Calu3 (cell line): ENCODE measurements around the gene TNPO3. TPM values are rescaled to one million over a fixed set of nuclear protein-coding genes. Genes with fewer than 3 reads are reported as not detected.

Experiments
- BruUV-seq: library from RNA; stranded (reverse); fragments of 400-500 nt; replicated peaks from 2 replicates; lab custom pipeline; 2021; lab: Mats Ljungman, UMichigan
- CTCF ChIA-PET: fragments of 300-600 bp; sonication (Branson Sonifier 250); formaldehyde crosslinking; loops from one replicate; lab custom pipeline; 2022; ENCODE audit warnings: antibody characterized with exemption; lab: Charles Lee
- DNase-seq: peaks from one replicate; pipeline ENCODE4 v3.0.0; 2022
- H3K27ac Mint-ChIP-seq: one replicate; pipeline ENCODE4 v1.8.0; 2022; ENCODE audit warnings: mixed read lengths; ENCODE audit not compliant: unreplicated experiment
- H3K27me3 Mint-ChIP-seq: one replicate; pipeline ENCODE4 v1.8.0; 2022; ENCODE audit warnings: mixed read lengths; ENCODE audit not compliant: unreplicated experiment
- H3K36me3 Mint-ChIP-seq: one replicate; pipeline ENCODE4 v1.8.0; 2022; ENCODE audit warnings: mild to moderate bottlenecking, moderate library complexity, mixed read lengths; ENCODE audit not compliant: insufficient read depth, unreplicated experiment
- H3K4me1 Mint-ChIP-seq: one replicate; pipeline ENCODE4 v1.8.0; 2022; ENCODE audit warnings: mild to moderate bottlenecking, low read depth, mixed read lengths; ENCODE audit not compliant: unreplicated experiment
- H3K4me3 Mint-ChIP-seq: one replicate; pipeline ENCODE4 v1.8.0; 2022; ENCODE audit warnings: mild to moderate bottlenecking, low read depth, moderate library complexity, mixed read lengths; ENCODE audit not compliant: unreplicated experiment
- H3K9me3 Mint-ChIP-seq: one replicate; pipeline ENCODE4 v1.8.0; 2022; ENCODE audit warnings: low read depth, mixed read lengths; ENCODE audit not compliant: unreplicated experiment
- intact Hi-C: fragments of 100-400 bp; cut with micrococcal nuclease; formaldehyde crosslinking; loops from one replicate; pipeline ENCODE4 v1.10.0; 2022; ENCODE audit not compliant: unreplicated experiment
- total RNA-seq: library from RNA; stranded (reverse); gene quantifications from 2 replicates; pipeline ENCODE4 v1.2.3, GENCODE V29; 2022
- TF ChIP-seq, protein P1 (sequence below): fragments of 200-600 bp; IDR thresholded peaks from one replicate; pipeline ENCODE4 v1.8.0; 2022; ENCODE audit warnings: antibody characterized with exemption; ENCODE audit not compliant: unreplicated experiment

Gene TNPO3
- total RNA-seq, 1 experiment from 2014 or later = 47.1 TPM

DNA sequence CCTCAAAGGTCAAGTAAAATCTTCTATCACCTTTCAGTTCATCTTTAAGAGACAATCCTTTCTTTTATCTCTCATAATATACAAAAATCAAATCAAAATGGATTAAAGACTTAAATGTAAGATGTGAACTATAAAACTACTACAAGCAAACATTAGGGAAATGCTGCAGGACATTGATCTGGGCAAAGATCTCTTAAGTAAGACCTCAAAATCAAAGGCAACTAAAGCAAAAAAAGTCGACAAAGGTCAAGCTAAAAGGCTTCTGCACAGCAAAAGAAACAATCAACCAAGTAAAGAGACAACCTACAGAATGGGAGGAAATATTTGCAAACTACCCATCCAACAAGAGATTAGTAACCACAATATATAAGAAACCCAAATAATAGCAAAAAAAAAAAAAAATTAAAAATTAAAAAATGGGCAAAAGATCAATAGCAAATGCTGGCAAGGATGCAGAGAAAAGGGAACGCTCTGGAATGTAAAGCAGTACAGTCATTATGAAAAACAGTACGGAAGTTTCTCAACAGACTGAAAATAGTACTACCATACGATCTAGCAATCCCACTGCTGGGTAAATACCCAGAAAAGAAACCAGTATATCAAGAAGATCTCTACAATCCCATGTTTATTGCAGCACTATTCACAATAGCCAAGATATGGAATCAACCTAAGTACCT is 41.7 kb downstream of the TNPO3 start:
- H3K9me3 Mint-ChIP-seq = no peaks in the 10 kb centered on the region
- DNase-seq = no peak
- intact Hi-C loops = no loop called here
- H3K4me1 Mint-ChIP-seq = no peaks in the 10 kb centered on the region
- CTCF ChIA-PET = no interaction called here
- TF ChIP-seq, protein P1, sequence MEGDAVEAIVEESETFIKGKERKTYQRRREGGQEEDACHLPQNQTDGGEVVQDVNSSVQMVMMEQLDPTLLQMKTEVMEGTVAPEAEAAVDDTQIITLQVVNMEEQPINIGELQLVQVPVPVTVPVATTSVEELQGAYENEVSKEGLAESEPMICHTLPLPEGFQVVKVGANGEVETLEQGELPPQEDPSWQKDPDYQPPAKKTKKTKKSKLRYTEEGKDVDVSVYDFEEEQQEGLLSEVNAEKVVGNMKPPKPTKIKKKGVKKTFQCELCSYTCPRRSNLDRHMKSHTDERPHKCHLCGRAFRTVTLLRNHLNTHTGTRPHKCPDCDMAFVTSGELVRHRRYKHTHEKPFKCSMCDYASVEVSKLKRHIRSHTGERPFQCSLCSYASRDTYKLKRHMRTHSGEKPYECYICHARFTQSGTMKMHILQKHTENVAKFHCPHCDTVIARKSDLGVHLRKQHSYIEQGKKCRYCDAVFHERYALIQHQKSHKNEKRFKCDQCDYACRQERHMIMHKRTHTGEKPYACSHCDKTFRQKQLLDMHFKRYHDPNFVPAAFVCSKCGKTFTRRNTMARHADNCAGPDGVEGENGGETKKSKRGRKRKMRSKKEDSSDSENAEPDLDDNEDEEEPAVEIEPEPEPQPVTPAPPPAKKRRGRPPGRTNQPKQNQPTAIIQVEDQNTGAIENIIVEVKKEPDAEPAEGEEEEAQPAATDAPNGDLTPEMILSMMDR = no peak
- H3K27me3 Mint-ChIP-seq = no peaks in the 10 kb centered on the region
- peak overlapping the region; percentile 43 for H3K27ac Mint-ChIP-seq
- peaks cover 13% of the 10 kb centered on the region for H3K36me3 Mint-ChIP-seq
- no peak overlapping the region for H3K4me3 Mint-ChIP-seq
- BruUV-seq = no TSS peak

DNA sequence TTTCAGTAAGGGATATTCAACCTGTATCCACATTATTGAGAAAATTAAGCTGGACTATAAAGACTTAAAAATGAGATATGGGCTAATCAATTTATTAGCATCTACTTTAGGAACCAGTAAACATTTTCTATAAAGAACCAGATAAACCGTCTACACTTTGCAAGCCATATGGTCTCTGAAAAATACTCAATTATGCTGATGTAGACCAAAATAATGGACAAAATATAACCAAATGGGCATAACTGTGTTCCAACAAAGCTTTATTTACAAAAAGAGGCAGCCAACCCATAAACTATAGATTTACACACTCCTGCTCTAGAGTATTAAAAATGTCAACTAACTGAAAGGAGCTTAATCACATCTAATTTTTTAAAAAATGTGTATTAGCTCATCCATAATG is 42.3 kb downstream of the TNPO3 start:
- no peak overlapping the region for H3K4me3 Mint-ChIP-seq
- BruUV-seq = no TSS peak
- intact Hi-C loops = no loop called here
- CTCF ChIA-PET = no interaction called here
- TF ChIP-seq, protein P1 = no peak
- DNase-seq = no peak
- H3K9me3 Mint-ChIP-seq = no peaks in the 10 kb centered on the region
- H3K4me1 Mint-ChIP-seq = no peaks in the 10 kb centered on the region
- H3K27ac Mint-ChIP-seq = no peak overlapping the region
- H3K27me3 Mint-ChIP-seq = no peaks in the 10 kb centered on the region
- peaks cover 13% of the 10 kb centered on the region for H3K36me3 Mint-ChIP-seq

DNA sequence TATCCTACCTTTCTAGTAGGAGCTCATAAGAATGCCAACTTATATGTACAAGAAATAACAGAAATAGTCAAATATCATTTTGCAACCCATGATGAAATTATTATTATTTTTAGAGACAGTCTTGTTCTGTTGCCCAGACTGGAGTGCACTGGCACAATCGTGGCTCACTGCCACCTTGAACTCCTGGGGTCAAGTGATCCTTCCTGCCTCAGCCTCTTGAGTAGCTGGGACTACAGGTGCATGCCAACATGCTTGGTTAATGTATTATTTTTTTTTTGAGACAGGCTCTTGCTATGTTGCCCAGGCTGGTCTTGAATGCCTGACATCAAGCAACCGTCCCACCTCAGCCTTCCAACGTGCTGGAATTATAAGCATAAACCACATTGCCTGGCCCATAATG is 44.8 kb downstream of the TNPO3 start:
- Mint-ChIP-seq H3K4me1 (no peaks in the 10 kb centered on the region), H3K27me3 (no peaks in the 10 kb centered on the region), H3K9me3 (no peaks in the 10 kb centered on the region), H3K27ac (no peak overlapping the region), H3K4me3 (no peak overlapping the region), H3K36me3 (peaks cover 13% of the 10 kb centered on the region)
- CTCF ChIA-PET = no interaction called here
- DNase-seq = no peak
- intact Hi-C loops = no loop called here
- TF ChIP-seq, protein P1 = no peak
- no TSS peak for BruUV-seq

DNA sequence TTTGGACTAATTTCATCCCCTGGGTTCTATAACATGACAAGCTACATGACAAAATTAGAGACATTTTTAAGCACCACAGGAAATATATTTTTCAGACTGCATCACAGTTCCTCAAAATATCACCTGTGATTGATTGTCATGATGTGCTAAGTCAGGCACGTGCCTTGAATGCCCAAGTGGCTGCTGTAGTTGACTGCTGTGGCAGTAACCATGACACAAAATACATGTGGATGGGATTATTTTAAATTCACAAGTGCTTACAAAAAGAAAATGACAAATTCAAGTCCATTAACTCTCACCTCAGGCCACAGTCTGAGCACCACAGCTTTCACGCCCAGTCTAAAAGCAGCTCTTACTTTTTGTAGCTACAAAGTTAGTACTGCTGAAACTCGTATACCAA is 45.5 kb downstream of the TNPO3 start:
- peaks cover 14% of the 10 kb centered on the region for H3K36me3 Mint-ChIP-seq
- H3K4me3 Mint-ChIP-seq = no peak overlapping the region
- H3K27me3 Mint-ChIP-seq = no peaks in the 10 kb centered on the region
- H3K4me1 Mint-ChIP-seq = no peaks in the 10 kb centered on the region
- DNase-seq = no peak
- CTCF ChIA-PET = no interaction called here
- TF ChIP-seq, protein P1 = no peak
- BruUV-seq = no TSS peak
- H3K27ac Mint-ChIP-seq = no peak overlapping the region
- H3K9me3 Mint-ChIP-seq = no peaks in the 10 kb centered on the region
- intact Hi-C loops = no loop called here
